Measurements from ENCODE around the gene EARS2. TPM values are rescaled to one million over a fixed set of nuclear protein-coding genes. Genes with fewer than 3 reads are reported as not detected.
"Not testable (repeated sequence)": the region's sequence is repeated elsewhere in the genome, so short reads cannot be mapped to it uniquely, and the experiment has no call there.

The EARS2 gene
- total and polyA plus RNA-seq, 7 experiments from 2014 or later, result 10.6 to 19.2 (median 15.1) TPM

- Histone ChIP-seq H3K36me3 (ENCODE audit: control insufficient read depth in 2 of 3, insufficient read depth in 3 of 3, low read length in 3 of 3) (peaks cover 38 to 96% (median 44%) of the 10 kb centered on the region in 3 experiments), H3K4me1 (ENCODE audit: control insufficient read depth in 2 of 2, insufficient read depth in 2 of 2, low read length in 2 of 2) (peaks cover 0 to 20% of the 10 kb centered on the region in 2 donors), H3K27ac (ENCODE audit: low read depth, low read length) (no peak overlapping the region), H3K4me3 (ENCODE audit: low read length) (no peak overlapping the region), H3K9me3 (ENCODE audit: control insufficient read depth in 2 of 3, low read length in 3 of 3) (no peaks in the 10 kb centered on the region), H3K27me3 (ENCODE audit: control insufficient read depth in 2 of 2, insufficient read depth in 2 of 2, low read length in 2 of 2) (no peaks in the 10 kb centered on the region)
- Mint-ChIP-seq H3K27me3 (no peaks in the 10 kb centered on the region), H3K36me3 (peaks cover 5 to 50% (median 20%) of the 10 kb centered on the region in 5 donors), H3K9me3 (no peaks in the 10 kb centered on the region), H3K27ac (no peak overlapping the region), H3K4me1 (peaks cover 0 to 2% (median 0%) of the 10 kb centered on the region in 7 donors), H3K4me3 (no peak overlapping the region)
- ChIA-PET CTCF (no interaction called here), POLR2A (no interaction called here)
- DNase-seq (no peak), ATAC-seq (no peak)
- intact Hi-C loops (cut with micrococcal nuclease), result no loop called here
Observed at GRCh38 chr16:23485257-23485614, 71.9 kb downstream of the EARS2 start.

GRCh38 chr16:23484510-23485256 lies 72.5 kb downstream of the EARS2 start:
- Histone ChIP-seq H3K4me3 (ENCODE audit: low read length) (no peak overlapping the region), H3K27me3 (ENCODE audit: control insufficient read depth in 2 of 2, insufficient read depth in 2 of 2, low read length in 2 of 2) (no peaks in the 10 kb centered on the region), H3K9me3 (ENCODE audit: control insufficient read depth in 2 of 3, low read length in 3 of 3) (no peaks in the 10 kb centered on the region), H3K4me1 (ENCODE audit: control insufficient read depth in 2 of 2, insufficient read depth in 2 of 2, low read length in 2 of 2) (peaks cover 0 to 20% of the 10 kb centered on the region in 2 donors), H3K27ac (ENCODE audit: low read depth, low read length) (no peak overlapping the region), H3K36me3 (ENCODE audit: control insufficient read depth in 2 of 3, insufficient read depth in 3 of 3, low read length in 3 of 3) (peaks cover 39 to 96% (median 49%) of the 10 kb centered on the region in 3 experiments)
- ATAC-seq (no peak), DNase-seq (no peak)
- Mint-ChIP-seq H3K27me3 (no peaks in the 10 kb centered on the region), H3K27ac (no peak overlapping the region), H3K9me3 (no peaks in the 10 kb centered on the region), H3K4me1 (peaks cover 0 to 2% (median 0%) of the 10 kb centered on the region in 7 donors), H3K36me3 (peaks cover 11 to 49% (median 21%) of the 10 kb centered on the region in 5 donors), H3K4me3 (no peak overlapping the region)
- CTCF ChIA-PET, result no interaction called here
- POLR2A ChIA-PET, result no interaction called here
- intact Hi-C loops (cut with micrococcal nuclease), result no loop called here

GRCh38 chr16:23483492-23483891 lies 73.7 kb downstream of the EARS2 start:
- H3K27me3 ChIP-seq (ENCODE audit: control insufficient read depth in 2 of 2, insufficient read depth in 2 of 2, low read length in 2 of 2); H3K27me3 Mint-ChIP-seq; H3K4me3 ChIP-seq (ENCODE audit: low read length); CTCF ChIA-PET; DNase-seq; H3K4me1 Mint-ChIP-seq; H3K4me3 Mint-ChIP-seq; H3K27ac Mint-ChIP-seq; H3K27ac ChIP-seq (ENCODE audit: low read depth, low read length); H3K9me3 ChIP-seq (ENCODE audit: control insufficient read depth in 2 of 3, low read length in 3 of 3); POLR2A ChIA-PET; H3K9me3 Mint-ChIP-seq; intact Hi-C loops (cut with micrococcal nuclease): not testable (repeated sequence)
- Histone ChIP-seq H3K36me3 (ENCODE audit: control insufficient read depth in 2 of 3, insufficient read depth in 3 of 3, low read length in 3 of 3) (peaks cover 34 to 96% (median 45%) of the 10 kb centered on the region in 3 experiments), H3K4me1 (ENCODE audit: control insufficient read depth in 2 of 2, insufficient read depth in 2 of 2, low read length in 2 of 2) (peaks cover 0 to 20% of the 10 kb centered on the region in 2 donors)
- peak; percentile 39 for ATAC-seq
- peaks cover 18 to 56% (median 24%) of the 10 kb centered on the region in 5 donors for H3K36me3 Mint-ChIP-seq

GRCh38 chr16:23482778-23483177 lies 74.4 kb downstream of the EARS2 start:
- DNase-seq (no peak), ATAC-seq (peak; percentile 84)
- H3K4me1 ChIP-seq (ENCODE audit: control insufficient read depth in 2 of 2, insufficient read depth in 2 of 2, low read length in 2 of 2), result peaks cover 0 to 20% of the 10 kb centered on the region in 2 donors
- Mint-ChIP-seq H3K27me3 (no peaks in the 10 kb centered on the region), H3K27ac (peak overlapping the region in 3 of 9 donors; percentile 14 to 73 (median 62)), H3K36me3 (peaks cover 18 to 60% (median 24%) of the 10 kb centered on the region in 5 donors), H3K9me3 (no peaks in the 10 kb centered on the region), H3K4me1 (peaks cover 0 to 5% (median 0%) of the 10 kb centered on the region in 7 donors), H3K4me3 (no peak overlapping the region)
- peaks cover 28 to 94% (median 42%) of the 10 kb centered on the region in 3 experiments for H3K36me3 ChIP-seq (ENCODE audit: control insufficient read depth in 2 of 3, insufficient read depth in 3 of 3, low read length in 3 of 3)
- POLR2A ChIA-PET, result interaction anchor here (0.7 kb wide), 1 partner anchor 8 kb away, joined by 3 read pairs; no protein-coding TSS in a partner anchor
- no peak overlapping the region for H3K4me3 ChIP-seq (ENCODE audit: low read length)
- H3K27me3 ChIP-seq (ENCODE audit: control insufficient read depth in 2 of 2, insufficient read depth in 2 of 2, low read length in 2 of 2), result no peaks in the 10 kb centered on the region
- CTCF ChIA-PET, result no interaction called here
- H3K9me3 ChIP-seq (ENCODE audit: control insufficient read depth in 2 of 3, low read length in 3 of 3), result no peaks in the 10 kb centered on the region
- intact Hi-C loops (cut with micrococcal nuclease), result no loop called here
- no peak overlapping the region for H3K27ac ChIP-seq (ENCODE audit: low read depth, low read length)

GRCh38 chr16:23480257-23480656 lies 76.9 kb downstream of the EARS2 start:
- H3K36me3 Mint-ChIP-seq, result peaks cover 13 to 55% (median 29%) of the 10 kb centered on the region in 5 donors
- Histone ChIP-seq H3K4me3 (ENCODE audit: low read length) (no peak overlapping the region), H3K9me3 (ENCODE audit: control insufficient read depth in 2 of 3, low read length in 3 of 3) (no peaks in the 10 kb centered on the region), H3K36me3 (ENCODE audit: control insufficient read depth in 2 of 3, insufficient read depth in 3 of 3, low read length in 3 of 3) (peaks cover 23 to 93% (median 24%) of the 10 kb centered on the region in 3 experiments), H3K4me1 (ENCODE audit: control insufficient read depth in 2 of 2, insufficient read depth in 2 of 2, low read length in 2 of 2) (peaks cover 0 to 20% of the 10 kb centered on the region in 2 donors), H3K27me3 (ENCODE audit: control insufficient read depth in 2 of 2, insufficient read depth in 2 of 2, low read length in 2 of 2) (no peaks in the 10 kb centered on the region), H3K27ac (ENCODE audit: low read depth, low read length) (no peak overlapping the region)
- no peak overlapping the region for H3K27ac Mint-ChIP-seq
- no peaks in the 10 kb centered on the region for H3K27me3 Mint-ChIP-seq
- intact Hi-C loops (cut with micrococcal nuclease), result no loop called here
- DNase-seq (no peak), ATAC-seq (no peak)
- H3K9me3 Mint-ChIP-seq, result no peaks in the 10 kb centered on the region
- ChIA-PET CTCF (no interaction called here), POLR2A (interaction anchor here (0.9 kb wide), 1 partner anchor 12 kb away, joined by 3 read pairs; no protein-coding TSS in a partner anchor)
- peaks cover 0 to 5% (median 0%) of the 10 kb centered on the region in 7 donors for H3K4me1 Mint-ChIP-seq
- H3K4me3 Mint-ChIP-seq, result no peak overlapping the region

- DNase-seq (no peak), ATAC-seq (no peak)
- peaks cover 0 to 5% (median 0%) of the 10 kb centered on the region in 7 donors for H3K4me1 Mint-ChIP-seq
- Histone ChIP-seq H3K27me3 (ENCODE audit: control insufficient read depth in 2 of 2, insufficient read depth in 2 of 2, low read length in 2 of 2) (no peaks in the 10 kb centered on the region), H3K4me3 (ENCODE audit: low read length) (no peak overlapping the region), H3K27ac (ENCODE audit: low read depth, low read length) (no peak overlapping the region), H3K36me3 (ENCODE audit: control insufficient read depth in 2 of 3, insufficient read depth in 3 of 3, low read length in 3 of 3) (peaks cover 19 to 93% (median 20%) of the 10 kb centered on the region in 3 experiments), H3K9me3 (ENCODE audit: control insufficient read depth in 2 of 3, low read length in 3 of 3) (no peaks in the 10 kb centered on the region), H3K4me1 (ENCODE audit: control insufficient read depth in 2 of 2, insufficient read depth in 2 of 2, low read length in 2 of 2) (peaks cover 0 to 19% of the 10 kb centered on the region in 2 donors)
- ChIA-PET POLR2A (interaction anchor here (0.6 kb wide), 1 partner anchor 30 kb away, joined by 3 read pairs; no protein-coding TSS in a partner anchor), CTCF (no interaction called here)
- H3K27ac Mint-ChIP-seq, result peak overlapping the region in 2 of 9 donors; percentile 14 to 15
- no peak overlapping the region for H3K4me3 Mint-ChIP-seq
- intact Hi-C loops (cut with micrococcal nuclease), result no loop called here
- H3K36me3 Mint-ChIP-seq, result peaks cover 10 to 52% (median 26%) of the 10 kb centered on the region in 5 donors
- H3K9me3 Mint-ChIP-seq, result no peaks in the 10 kb centered on the region
- no peaks in the 10 kb centered on the region for H3K27me3 Mint-ChIP-seq
Observed at GRCh38 chr16:23479138-23479537, 78.0 kb downstream of the EARS2 start.

Data from naive thymus-derived CD4-positive, alpha-beta T cell (primary cell).